K562 (cell line): ENCODE measurements around the gene TMEM245. TPM values are rescaled to one million over a fixed set of nuclear protein-coding genes. Genes with fewer than 3 reads are reported as not detected.

Source experiments
- ATF2 ChIP-seq: sonication (generic); formaldehyde crosslinking; IDR thresholded peaks from 2 replicates; pipeline ENCODE4 v1.8.1; 2022; ENCODE audit warnings: missing genetic modification reagents
- CLOCK ChIP-seq: fragments of 250-450 bp; sonication (Bioruptor Pico); IDR thresholded peaks from 2 replicates; pipeline ENCODE4 v1.4.0; 2020; ENCODE audit warnings: mild to moderate bottlenecking, moderate library complexity, borderline replicate concordance
- CREM ChIP-seq: IDR thresholded peaks from 2 replicates; pipeline ENCODE4 v1.6.1; 2014; ENCODE audit warnings: antibody characterized with exemption, low read depth
- HNRNPL ChIP-seq: fragments of 200-400 bp; formaldehyde crosslinking; IDR thresholded peaks from 2 replicates; pipeline ENCODE4 v1.6.1; 2017; ENCODE audit warnings: low read depth, mild to moderate bottlenecking, low read length
- SMARCC2 ChIP-seq: fragments of 450-650 bp; IDR thresholded peaks from 2 replicates; pipeline ENCODE4 v1.6.1; 2017; ENCODE audit warnings: antibody characterized with exemption, moderate library complexity, mild to moderate bottlenecking, low read depth
- STAT5B ChIP-seq: fragments of 250-450 bp; sonication (Bioruptor Pico); IDR thresholded peaks from 2 replicates; pipeline ENCODE4 v1.8.0; 2021; ENCODE audit warnings: mild to moderate bottlenecking, inconsistent platforms
- TGIF2 ChIP-seq: sonication (generic); formaldehyde crosslinking; IDR thresholded peaks from 2 replicates; pipeline ENCODE4 v1.8.1; 2022; ENCODE audit warnings: mild to moderate bottlenecking, missing genetic modification reagents, moderate library complexity
- XRCC5 ChIP-seq: fragments of 200-400 bp; formaldehyde crosslinking; IDR thresholded peaks from 2 replicates; pipeline ENCODE4 v1.6.1; 2017; ENCODE audit warnings: low read depth, mild to moderate bottlenecking, low read length
- YY1 ChIP-seq, 3 experiments: IDR thresholded peaks; 2 replicates each; pipeline ENCODE4 v1.6.1; 2011; ENCODE audit warnings: low read length in 2 of 3, mild to moderate bottlenecking in 2 of 3, moderate library complexity in 2 of 3, borderline replicate concordance in 1 of 3, control low read depth in 1 of 3, low read depth in 1 of 3; ENCODE audit not compliant: insufficient read depth in 3 of 3, insufficient replicate concordance in 2 of 3, control insufficient read depth in 1 of 3, insufficient read length in 1 of 3; ENCODE audit errors: extremely low read depth in 1 of 3
- ZFP36 ChIP-seq: fragments of 150-350 bp; IDR thresholded peaks from 2 replicates; pipeline ENCODE4 v1.6.1; 2018; ENCODE audit warnings: low read length, low read depth; ENCODE audit not compliant: partially characterized antibody
- ZNF263 ChIP-seq: sonication (generic); formaldehyde crosslinking; IDR thresholded peaks from 2 replicates; pipeline ENCODE4 v1.8.0; 2022; ENCODE audit warnings: mild to moderate bottlenecking, missing genetic modification reagents, borderline replicate concordance
- polyA plus RNA-seq, 8 experiments: library from polyadenylated mRNA; depleted of rRNA in 4 of 8; stranded (reverse) in 5 of 8; unstranded in 3 of 8; fragments of >200 nt; fragmentation: Nextera tagmentation in 2 of 8; fragmentation: Illumina TruSeq in 1 of 8; extraction: Ambion mirVana in 2 of 8; extraction: Trizol in 1 of 8; gene quantifications; 2 replicates each; pipeline versions ENCODE4 v1.2.1 to v1.2.3, GENCODE V29; 2011 to 2014; ENCODE audit warnings: inconsistent platforms in 1 of 8, missing spikeins in 1 of 8
- total RNA-seq, 7 experiments: library from RNA; depleted of rRNA in 6 of 7; stranded (reverse); fragments of >200 nt in 6 of 7; fragmentation: Illumina TruSeq in 2 of 7; extraction: Trizol in 2 of 7; gene quantifications; 2 replicates each; pipeline versions ENCODE4 v1.2.1 to v1.2.3, GENCODE V29; 2011 to 2021; ENCODE audit warnings: low replicate concordance in 1 of 7
- TF ChIP-seq, protein P1 (sequence below): sonication (generic); formaldehyde crosslinking; IDR thresholded peaks from 2 replicates; pipeline ENCODE4 v1.8.0; 2022; ENCODE audit warnings: mild to moderate bottlenecking, missing genetic modification reagents
- TF ChIP-seq, protein P2 (sequence below): sonication (generic); formaldehyde crosslinking; IDR thresholded peaks from 2 replicates; pipeline ENCODE4 v1.8.0; 2022; ENCODE audit warnings: mild to moderate bottlenecking, missing genetic modification reagents

The TMEM245 gene
- total and polyA plus RNA-seq, 9 of the 15 experiments (the other 6 are each of a cell fraction or from before 2014, with no cell fraction given), result 8.5 to 43.2 (median 24.3) TPM

- TF ChIP-seq ZFP36 (peak; percentile 37), ATF2 (CRISPR knock-in tag) (no peak), STAT5B (CRISPR knock-in tag) (no peak), TGIF2 (CRISPR knock-in tag) (peak; percentile 69; the same call in 1 of the 2 replicates), CLOCK (CRISPR knock-in tag) (no peak), YY1 (IDR thresholded peaks at IDR 0.05; ENCODE audit: borderline replicate concordance in 1 of 3, control insufficient read depth in 1 of 3, extremely low read depth in 1 of 3, insufficient read depth in 3 of 3, insufficient read length in 1 of 3, insufficient replicate concordance in 2 of 3, low read depth in 1 of 3, low read length in 2 of 3) (peak; percentile 57 to 95 (median 93)), ZNF263 (CRISPR knock-in tag) (no peak), CREM (peak; percentile 54), HNRNPL (no peak), XRCC5 (peak; percentile 64; the same call in 1 of the 2 replicates), SMARCC2 (no peak; the same call in 1 of the 2 replicates)
- TF ChIP-seq, protein P1, sequence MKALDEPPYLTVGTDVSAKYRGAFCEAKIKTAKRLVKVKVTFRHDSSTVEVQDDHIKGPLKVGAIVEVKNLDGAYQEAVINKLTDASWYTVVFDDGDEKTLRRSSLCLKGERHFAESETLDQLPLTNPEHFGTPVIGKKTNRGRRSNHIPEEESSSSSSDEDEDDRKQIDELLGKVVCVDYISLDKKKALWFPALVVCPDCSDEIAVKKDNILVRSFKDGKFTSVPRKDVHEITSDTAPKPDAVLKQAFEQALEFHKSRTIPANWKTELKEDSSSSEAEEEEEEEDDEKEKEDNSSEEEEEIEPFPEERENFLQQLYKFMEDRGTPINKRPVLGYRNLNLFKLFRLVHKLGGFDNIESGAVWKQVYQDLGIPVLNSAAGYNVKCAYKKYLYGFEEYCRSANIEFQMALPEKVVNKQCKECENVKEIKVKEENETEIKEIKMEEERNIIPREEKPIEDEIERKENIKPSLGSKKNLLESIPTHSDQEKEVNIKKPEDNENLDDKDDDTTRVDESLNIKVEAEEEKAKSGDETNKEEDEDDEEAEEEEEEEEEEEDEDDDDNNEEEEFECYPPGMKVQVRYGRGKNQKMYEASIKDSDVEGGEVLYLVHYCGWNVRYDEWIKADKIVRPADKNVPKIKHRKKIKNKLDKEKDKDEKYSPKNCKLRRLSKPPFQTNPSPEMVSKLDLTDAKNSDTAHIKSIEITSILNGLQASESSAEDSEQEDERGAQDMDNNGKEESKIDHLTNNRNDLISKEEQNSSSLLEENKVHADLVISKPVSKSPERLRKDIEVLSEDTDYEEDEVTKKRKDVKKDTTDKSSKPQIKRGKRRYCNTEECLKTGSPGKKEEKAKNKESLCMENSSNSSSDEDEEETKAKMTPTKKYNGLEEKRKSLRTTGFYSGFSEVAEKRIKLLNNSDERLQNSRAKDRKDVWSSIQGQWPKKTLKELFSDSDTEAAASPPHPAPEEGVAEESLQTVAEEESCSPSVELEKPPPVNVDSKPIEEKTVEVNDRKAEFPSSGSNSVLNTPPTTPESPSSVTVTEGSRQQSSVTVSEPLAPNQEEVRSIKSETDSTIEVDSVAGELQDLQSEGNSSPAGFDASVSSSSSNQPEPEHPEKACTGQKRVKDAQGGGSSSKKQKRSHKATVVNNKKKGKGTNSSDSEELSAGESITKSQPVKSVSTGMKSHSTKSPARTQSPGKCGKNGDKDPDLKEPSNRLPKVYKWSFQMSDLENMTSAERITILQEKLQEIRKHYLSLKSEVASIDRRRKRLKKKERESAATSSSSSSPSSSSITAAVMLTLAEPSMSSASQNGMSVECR (CRISPR knock-in tag), result peak; percentile 82
- TF ChIP-seq, protein P2, sequence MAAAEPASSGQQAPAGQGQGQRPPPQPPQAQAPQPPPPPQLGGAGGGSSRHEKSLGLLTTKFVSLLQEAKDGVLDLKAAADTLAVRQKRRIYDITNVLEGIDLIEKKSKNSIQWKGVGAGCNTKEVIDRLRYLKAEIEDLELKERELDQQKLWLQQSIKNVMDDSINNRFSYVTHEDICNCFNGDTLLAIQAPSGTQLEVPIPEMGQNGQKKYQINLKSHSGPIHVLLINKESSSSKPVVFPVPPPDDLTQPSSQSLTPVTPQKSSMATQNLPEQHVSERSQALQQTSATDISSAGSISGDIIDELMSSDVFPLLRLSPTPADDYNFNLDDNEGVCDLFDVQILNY, result no peak; the same call in 1 of the 2 replicates
Observed at GRCh38 chr9:109119439-109120203, at the start of gene TMEM245 (continued).
